H1 (cell line): ENCODE measurements around the gene FIBIN. TPM values are rescaled to one million over a fixed set of nuclear protein-coding genes. Genes with fewer than 3 reads are reported as not detected.

Experiments
- CHD1 ChIP-seq: IDR thresholded peaks from 2 replicates; pipeline ENCODE4 v1.6.1; 2012; ENCODE audit warnings: low read depth, low read length, improper control_type of control experiment
- NANOG ChIP-seq: IDR thresholded peaks from 2 replicates; pipeline ENCODE4 v1.6.1; 2011; ENCODE audit warnings: low read length, low read depth, mild to moderate bottlenecking, inconsistent platforms; ENCODE audit not compliant: insufficient read depth, poor library complexity, severe bottlenecking
- YY1 ChIP-seq: IDR thresholded peaks from 2 replicates; pipeline ENCODE4 v1.6.1; 2011; ENCODE audit warnings: low read depth, mild to moderate bottlenecking, low read length
- polyA plus RNA-seq, 7 experiments: library from polyadenylated mRNA; depleted of rRNA in 3 of 7; stranded (reverse) in 5 of 7; unstranded in 2 of 7; fragments of >200 nt in 5 of 7; fragments of 200-250 nt in 2 of 7; gene quantifications; 1 replicate in 5 of 7; 2 replicates in 1 of 7; 4 replicates in 1 of 7; pipeline versions ENCODE4 v1.2.1 to v1.2.3, GENCODE V29; 2011 to 2013; ENCODE audit warnings: missing spikeins in 2 of 7, mixed read lengths in 2 of 7
- total RNA-seq: library from RNA; stranded (reverse); fragmentation: NEBNext Ultra II Directional; extraction: Animal tissue kit (Norgen Biotek cat#: 25700); gene quantifications from 2 replicates; pipeline ENCODE4 v1.2.1, GENCODE V29; 2021

FIBIN gene
- total and polyA plus RNA-seq, 2 of the 8 experiments (the other 6 are each of a cell fraction or from before 2014, with no cell fraction given): 0.38 to 0.45 TPM

- no peak for TF ChIP-seq YY1
- no peak for TF ChIP-seq CHD1
- no peak for TF ChIP-seq NANOG
These were observed 48.8 kb upstream of the FIBIN start (continued) for GRCh38 chr11:26944866-26945664.
